Testis (tissue), 2 donors: ENCODE measurements around the gene TMUB1.

Source experiments
- CTCF ChIP-seq, 3 experiments: fragments of 450-650 bp in 2 of 3; fragments of 200-600 bp in 1 of 3; sonication (generic) in 1 of 3; IDR thresholded peaks; one replicate each; pipeline ENCODE4 v1.5.1; 2016 to 2019; ENCODE audit warnings: antibody characterized with exemption in 3 of 3, mild to moderate bottlenecking in 2 of 3, moderate library complexity in 1 of 3
- POLR2A ChIP-seq: fragments of 450-650 bp; IDR thresholded peaks from one replicate; pipeline ENCODE4 v1.6.1; 2017; ENCODE audit warnings: antibody characterized with exemption, mild to moderate bottlenecking, moderate library complexity

DNA sequence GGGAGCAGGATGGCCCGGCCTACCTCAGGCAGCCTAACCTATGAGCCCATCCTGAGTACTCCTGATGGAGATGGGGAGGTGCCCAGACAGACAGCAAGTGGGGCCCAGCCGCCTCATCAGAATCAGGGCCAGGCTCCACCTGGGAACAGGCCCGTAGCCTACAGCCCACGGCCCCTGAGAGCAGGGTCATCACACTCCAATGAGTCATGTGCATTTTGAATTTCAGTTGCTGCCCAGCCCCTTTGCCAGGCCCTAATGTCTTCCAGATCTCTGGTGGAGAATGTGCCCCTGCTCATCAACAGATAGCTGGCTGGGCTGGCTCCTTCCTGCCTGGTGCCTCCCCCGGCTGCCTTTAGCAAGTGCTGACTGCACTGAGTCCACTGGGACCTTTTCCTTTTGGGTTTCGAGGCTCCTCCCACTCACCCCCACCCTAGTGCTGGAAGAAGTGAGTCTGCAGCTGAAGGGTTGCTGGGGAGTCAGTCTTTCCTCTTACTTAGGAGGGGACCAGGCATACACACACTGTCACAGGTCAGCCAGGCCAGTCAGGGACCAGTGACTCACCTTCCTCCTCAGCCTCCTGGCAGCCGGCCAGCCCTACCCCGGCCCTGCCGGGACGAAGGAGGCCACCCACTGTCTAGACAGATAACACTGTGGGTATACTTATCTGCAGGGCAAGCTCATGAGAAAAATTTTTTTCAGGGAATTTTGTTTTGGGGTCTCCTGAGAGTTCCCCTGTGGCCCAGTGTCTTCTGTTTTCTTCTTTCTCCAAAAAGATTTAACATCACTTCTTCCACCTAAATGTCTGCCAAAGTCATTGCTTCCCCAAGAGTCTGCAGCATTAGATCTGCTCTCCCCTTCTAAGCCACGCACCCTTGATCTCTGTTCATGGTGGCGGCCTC, 44.1 kb downstream of the TMUB1 start:
- TF ChIP-seq CTCF (IDR thresholded peaks at IDR 0.05) = no peak
- TF ChIP-seq POLR2A = no peak
